ENCODE results near the gene VAPB.
A peak's percentile ranks its signal among the peaks of the same experiment; 100 is the strongest.

The VAPB gene

DNA sequence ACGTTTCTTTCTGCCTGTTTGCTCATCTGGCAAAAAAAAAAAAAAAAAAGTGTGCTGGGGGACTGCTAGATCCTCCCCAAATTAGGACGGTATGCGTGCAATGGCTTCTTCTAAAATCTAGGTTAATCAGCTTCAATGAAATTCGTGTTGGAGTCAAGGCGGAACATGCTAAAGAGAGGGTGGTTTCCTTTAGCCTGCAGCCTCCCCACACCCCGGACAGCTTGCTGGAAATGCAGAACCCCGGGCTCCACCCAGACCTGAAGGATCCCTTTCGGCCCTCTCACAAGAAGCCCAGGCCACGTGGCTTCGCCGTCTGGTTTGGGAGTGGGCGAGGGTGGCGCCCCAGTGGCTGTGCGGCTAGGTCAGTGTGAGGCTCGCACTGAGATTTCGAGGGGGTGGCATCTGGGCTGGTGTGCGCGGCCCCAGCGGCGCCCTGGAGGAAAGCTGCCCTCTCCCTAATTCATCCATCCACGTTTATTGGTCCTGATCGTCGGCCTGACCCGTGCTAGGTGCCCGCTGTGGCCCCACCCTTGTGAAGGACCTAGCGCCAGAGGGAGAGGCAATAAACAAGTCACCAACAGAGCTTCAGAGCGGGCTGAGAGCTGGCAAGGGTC is 77.2 kb downstream of the VAPB start:
- no peak for DNase-seq

DNA sequence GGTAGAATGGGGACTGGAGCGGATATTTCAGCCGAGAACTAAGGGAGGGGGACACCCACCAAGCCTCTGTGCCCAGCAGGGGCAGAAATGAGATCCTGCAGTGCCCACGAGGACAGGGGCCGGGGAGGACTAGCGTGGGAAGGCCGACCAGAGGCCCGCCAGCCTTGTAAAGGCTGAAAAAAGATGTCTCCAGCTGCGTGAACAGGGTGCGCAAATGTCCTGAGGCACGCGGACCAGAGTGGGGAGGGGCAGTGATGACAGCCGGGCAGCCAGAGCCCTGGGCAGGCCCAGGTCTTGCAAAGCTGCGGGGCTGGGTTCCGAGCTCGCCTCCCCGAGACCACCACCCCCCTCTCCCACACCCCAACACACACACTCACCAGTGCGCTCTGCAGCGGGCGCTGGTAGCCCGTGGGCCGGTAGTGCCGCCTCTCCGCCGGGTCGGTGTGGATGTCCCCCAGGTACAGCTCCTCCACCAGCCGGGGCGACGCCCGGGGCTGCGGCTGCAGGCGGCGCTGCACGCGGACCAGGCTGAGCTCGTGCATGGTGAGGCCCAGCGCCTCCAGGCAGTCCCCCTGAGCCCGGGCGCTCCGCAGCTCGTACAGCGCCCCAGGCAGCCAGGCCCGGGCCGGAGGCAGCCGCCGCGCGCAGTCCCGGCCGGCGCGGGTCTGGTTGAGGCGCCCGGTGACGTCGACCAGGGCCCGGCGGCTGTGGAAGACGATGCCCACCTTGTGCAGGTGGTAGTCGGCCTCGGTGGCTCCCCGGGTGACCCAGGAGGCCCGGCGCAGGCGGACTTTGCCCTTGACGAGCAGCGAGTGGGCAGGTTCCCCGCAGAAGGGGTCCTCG is 77.9 kb downstream of the VAPB start:
- no peak for DNase-seq

- no peak for DNase-seq
Measured at GRCh38 chr20:58467572-58468527, 78.8 kb downstream of the VAPB start.

- peak; percentile 66 for DNase-seq
Measured at GRCh38 chr20:58469616-58470015, 80.6 kb downstream of the VAPB start.

- no peak for DNase-seq
Measured at GRCh38 chr20:58470336-58471192, 81.5 kb downstream of the VAPB start.

GRCh38 chr20:58471193-58472164 is 82.5 kb downstream of the VAPB start:
- peak; percentile 94 for DNase-seq

DNA sequence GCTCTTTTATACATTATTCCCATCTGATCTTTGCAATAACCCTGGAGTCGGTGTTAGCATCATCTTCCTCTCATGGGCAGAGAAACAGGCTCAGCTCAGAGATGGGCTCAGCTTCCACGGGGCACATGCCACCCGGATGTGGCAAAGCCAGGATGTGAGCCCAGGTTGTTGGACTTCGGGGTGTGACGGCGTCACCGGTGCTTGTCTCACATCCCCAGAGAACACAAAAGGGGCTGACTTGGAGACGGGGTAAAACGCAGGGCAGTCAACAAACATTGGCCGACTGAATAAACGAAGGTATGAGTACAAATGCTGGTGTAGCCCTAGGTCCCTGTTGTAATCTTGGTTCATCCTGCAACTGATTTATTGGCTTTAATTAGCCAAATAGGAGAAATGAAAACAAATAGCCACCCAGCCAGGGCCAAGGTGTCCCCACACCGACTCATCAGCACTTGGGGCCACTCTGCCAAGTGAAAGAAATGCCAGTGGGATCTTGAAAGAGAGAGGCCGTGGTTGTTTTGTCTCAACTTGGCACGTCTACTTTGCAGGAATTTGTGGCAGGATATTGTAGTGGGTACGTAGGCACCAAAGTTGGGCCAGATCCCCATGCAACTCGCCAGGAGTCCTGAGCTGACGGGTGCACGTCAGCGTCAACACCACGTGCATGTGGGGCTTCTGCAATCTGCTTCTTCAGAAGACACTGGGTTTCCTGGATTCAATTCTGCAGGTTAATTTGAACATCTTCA is 83.4 kb downstream of the VAPB start:
- no peak for DNase-seq

GRCh38 chr20:58473453-58474425 is 84.7 kb downstream of the VAPB start:
- DNase-seq: no peak

GRCh38 chr20:58475466-58475865 is 86.4 kb downstream of the VAPB start:
- no peak for DNase-seq

DNA sequence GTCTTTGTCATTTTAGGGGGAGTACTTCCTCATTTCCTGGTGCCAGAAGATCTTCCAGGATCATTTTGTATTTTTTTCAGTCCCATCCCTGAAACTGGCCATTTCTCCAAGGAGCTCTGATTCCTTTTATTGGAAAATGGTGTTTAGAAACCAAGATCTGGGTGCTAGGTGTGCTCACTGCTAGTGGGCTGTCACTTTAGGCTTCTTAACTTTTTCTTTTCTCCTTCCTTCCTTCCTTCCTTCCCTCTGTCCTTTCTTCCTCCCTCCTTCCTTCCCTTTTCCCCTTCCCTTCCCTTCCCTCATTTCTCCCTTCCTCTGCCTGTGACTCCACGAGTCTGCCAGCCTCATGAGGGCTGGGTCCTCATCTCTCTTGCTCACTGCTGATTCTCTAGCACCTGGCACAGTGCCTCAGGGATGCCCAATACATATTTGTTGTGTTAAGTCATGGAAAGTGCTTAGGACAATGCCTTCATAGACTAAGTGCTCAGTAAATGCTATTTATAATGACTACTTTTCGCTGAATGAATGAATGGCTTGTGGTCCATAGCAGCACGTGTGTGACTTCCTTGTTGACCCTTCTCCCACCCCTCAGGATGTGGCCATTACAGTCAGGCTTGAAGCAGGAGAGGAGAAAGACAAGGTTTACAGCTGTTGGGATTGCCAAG is 89.2 kb downstream of the VAPB start:
- DNase-seq: no peak

DNA sequence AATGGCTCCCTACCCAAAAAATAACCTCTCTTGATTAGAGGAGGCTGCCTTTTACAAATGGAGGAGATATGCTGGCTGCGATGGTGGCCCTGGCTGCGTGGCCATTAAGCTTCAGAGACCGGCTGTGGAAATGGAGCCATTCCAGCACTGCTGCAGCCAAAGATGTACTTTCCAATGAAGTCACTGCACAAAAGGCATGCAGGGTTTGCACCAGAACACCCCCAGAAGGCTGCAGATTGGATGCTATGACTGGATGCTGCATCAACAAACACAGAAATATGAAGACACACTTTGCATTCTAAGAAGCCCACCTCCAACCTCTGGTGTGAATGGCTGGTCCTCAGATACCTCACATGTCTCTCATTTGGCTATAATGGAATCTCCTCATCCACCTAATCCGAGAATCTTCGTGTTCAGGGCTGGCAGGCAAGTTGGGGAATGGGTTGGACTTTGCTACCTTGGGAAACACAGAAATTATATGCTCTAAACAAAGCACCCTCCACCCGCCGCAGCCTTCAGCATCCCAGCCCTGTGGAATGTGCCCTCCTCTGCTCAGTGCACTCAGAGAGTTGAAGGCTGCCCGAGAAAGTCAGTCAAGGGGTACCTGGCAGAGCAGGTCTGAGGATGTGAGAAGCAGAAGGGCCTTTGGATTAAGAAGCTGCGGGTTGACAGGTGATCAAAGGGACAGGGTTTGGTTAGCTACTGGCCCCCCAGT is 90.9 kb downstream of the VAPB start:
- no peak for DNase-seq

- peak; percentile 77 for DNase-seq
Measured at GRCh38 chr20:58480551-58481336, 91.7 kb downstream of the VAPB start.

DNA sequence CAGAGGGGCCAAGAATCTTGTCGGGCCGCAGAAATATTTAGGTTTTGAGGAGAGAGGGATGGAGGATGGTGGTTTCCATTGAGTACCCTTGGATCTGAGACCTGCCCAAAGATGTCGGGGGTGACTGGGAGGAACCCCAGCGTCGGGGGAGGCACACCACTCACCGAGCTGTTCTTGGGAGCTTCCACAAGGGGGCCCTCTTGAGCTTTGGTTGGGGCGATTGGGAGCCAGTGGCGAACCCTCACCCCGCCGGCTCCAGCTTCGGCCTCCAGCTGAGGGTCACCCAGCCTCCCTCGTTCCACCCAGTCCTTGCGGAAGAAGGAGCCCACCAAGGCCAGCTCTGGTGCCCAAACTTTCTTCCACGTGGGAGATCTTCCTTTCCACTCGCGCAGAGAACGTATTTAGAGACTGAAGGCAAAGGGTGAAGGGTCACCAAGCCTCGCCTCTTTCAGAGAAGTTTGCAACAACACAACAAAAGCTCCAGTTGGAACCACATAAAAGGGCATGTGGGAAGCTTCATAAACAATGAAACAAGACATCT is 92.5 kb downstream of the VAPB start:
- peak; percentile 51 for DNase-seq

- DNase-seq: no peak
Measured at GRCh38 chr20:58482416-58482815, 93.4 kb downstream of the VAPB start.

DNA sequence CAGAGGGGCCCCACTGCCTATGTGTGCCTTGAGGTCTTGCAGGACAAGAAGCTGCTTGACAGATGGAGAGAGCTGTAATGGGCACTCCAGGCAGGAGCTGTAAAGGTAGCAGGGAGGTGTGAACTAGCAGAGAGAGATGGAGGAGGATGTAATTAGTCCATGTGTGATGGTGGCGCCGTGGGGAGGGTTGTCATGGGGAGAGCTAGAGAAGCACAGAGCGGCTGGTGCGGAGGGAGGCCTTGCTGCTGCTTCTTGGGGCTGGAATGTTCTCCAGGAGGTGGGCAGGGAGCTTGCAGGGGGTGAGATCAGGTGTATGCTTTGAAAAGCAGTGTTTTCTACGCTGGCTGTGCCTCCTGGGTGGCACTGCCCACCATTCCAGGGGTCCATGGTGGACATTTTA is 94.0 kb downstream of the VAPB start:
- no peak for DNase-seq

DNA sequence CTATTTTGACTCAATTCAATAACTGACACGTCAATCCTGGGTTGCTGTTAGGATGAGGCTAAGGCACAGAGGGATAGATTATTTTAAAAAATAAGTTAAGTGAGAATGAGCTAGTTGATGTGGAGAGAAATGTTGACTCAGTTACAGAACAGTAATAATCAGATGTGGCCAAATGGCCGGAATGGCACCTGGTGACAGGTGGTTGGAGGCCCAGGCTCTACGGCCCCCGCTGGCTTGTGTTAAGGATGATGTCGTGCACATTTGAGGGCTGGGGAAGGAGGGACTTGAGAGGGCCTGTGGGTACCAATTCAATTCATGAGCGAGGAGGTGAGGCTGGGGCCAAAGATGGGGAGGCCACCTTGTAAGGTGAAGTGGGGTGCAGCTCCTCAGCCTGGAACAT is 94.4 kb downstream of the VAPB start:
- DNase-seq: no peak

DNA sequence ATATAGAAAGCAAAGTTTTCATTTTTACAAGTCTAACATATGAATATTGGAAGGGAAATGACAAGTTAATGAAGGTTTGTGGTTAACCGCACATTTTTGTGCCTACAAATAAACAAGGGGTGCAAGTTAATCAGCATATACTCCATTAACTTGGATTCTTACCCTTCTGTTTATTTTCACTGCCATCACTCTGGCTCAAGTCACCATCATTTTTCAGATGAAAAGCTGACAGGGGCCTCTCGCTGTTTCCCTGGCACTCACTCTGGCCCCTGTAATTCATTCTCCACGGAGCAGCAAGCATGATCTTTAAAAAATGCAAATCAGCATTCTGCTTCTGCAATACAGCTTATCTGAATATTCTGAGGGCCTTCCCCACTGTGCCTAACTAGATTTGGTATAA is 96.4 kb downstream of the VAPB start:
- DNase-seq: no peak

Data from left hindlimb (tissue), 1 donor.